ENCODE results near the gene CASKIN1.

GRCh38 chr16:2157480-2158261 is 38.7 kb downstream of the CASKIN1 start:
- no peak for TF ChIP-seq CTCF (conservative IDR thresholded peaks at IDR 0.05; ENCODE audit: low read depth in 2 of 2)
- TF ChIP-seq STAT1 (IDR thresholded peaks at IDR 0.05; ENCODE audit: unreplicated experiment) = no peak
- no peak for TF ChIP-seq ETS1 (IDR thresholded peaks at IDR 0.05)
- TF ChIP-seq POLR2AphosphoS5 (IDR thresholded peaks at IDR 0.05; ENCODE audit: low read depth) = no peak
- no peak for TF ChIP-seq EZH2 (IDR thresholded peaks at IDR 0.05; ENCODE audit: low read depth, unreplicated experiment)
- TF ChIP-seq REST (IDR thresholded peaks at IDR 0.05; ENCODE audit: unreplicated experiment) = no peak

Measured in GM23338 (cell line).